ENCODE measurements around the gene ATP2B1. TPM values are rescaled to one million over a fixed set of nuclear protein-coding genes. Genes with fewer than 3 reads are reported as not detected.
"Not testable (repeated sequence)": the region's sequence is repeated elsewhere in the genome, so short reads cannot be mapped to it uniquely, and the experiment has no call there.

ATP2B1 gene
- total RNA-seq, 1 donor from 2014 or later, result 48.9 TPM

- H3K9ac ChIP-seq (ENCODE audit: low read length), result no peak overlapping the region
- peaks cover 62% of the 10 kb centered on the region for H4K20me1 ChIP-seq (ENCODE audit: insufficient read depth, low read length)
- peaks cover 99% of the 10 kb centered on the region for H3K79me2 ChIP-seq (ENCODE audit: insufficient read depth, low read length)
- no peak overlapping the region for H3K27ac Mint-ChIP-seq (ENCODE audit: unreplicated experiment)
- H3K27me3 ChIP-seq (ENCODE audit: insufficient read depth, low read length), result no peaks in the 10 kb centered on the region
- no peaks in the 10 kb centered on the region for H3K9me3 Mint-ChIP-seq (ENCODE audit: unreplicated experiment)
- no peaks in the 10 kb centered on the region for H3K27me3 Mint-ChIP-seq (ENCODE audit: low read depth, unreplicated experiment)
- H3K36me3 Mint-ChIP-seq (ENCODE audit: low read depth, unreplicated experiment), result no peaks in the 10 kb centered on the region
- no peak overlapping the region for H3K27ac ChIP-seq (ENCODE audit: low read depth, low read length)
- peaks cover 3% of the 10 kb centered on the region for H3K4me1 ChIP-seq (ENCODE audit: insufficient read depth, low read length)
- DNase-seq (ENCODE audit: low read depth) (peak; percentile 27), FAIRE-seq (no peak)
- TF ChIP-seq, protein P1, sequence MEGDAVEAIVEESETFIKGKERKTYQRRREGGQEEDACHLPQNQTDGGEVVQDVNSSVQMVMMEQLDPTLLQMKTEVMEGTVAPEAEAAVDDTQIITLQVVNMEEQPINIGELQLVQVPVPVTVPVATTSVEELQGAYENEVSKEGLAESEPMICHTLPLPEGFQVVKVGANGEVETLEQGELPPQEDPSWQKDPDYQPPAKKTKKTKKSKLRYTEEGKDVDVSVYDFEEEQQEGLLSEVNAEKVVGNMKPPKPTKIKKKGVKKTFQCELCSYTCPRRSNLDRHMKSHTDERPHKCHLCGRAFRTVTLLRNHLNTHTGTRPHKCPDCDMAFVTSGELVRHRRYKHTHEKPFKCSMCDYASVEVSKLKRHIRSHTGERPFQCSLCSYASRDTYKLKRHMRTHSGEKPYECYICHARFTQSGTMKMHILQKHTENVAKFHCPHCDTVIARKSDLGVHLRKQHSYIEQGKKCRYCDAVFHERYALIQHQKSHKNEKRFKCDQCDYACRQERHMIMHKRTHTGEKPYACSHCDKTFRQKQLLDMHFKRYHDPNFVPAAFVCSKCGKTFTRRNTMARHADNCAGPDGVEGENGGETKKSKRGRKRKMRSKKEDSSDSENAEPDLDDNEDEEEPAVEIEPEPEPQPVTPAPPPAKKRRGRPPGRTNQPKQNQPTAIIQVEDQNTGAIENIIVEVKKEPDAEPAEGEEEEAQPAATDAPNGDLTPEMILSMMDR (IDR thresholded peaks at IDR 0.05; ENCODE audit: insufficient read depth, low read depth, low read length), result no peak
- no peak for TF ChIP-seq EZH2 (IDR thresholded peaks at IDR 0.05; ENCODE audit: insufficient read depth, low read length)
- peaks cover 18% of the 10 kb centered on the region for H3K4me1 Mint-ChIP-seq (ENCODE audit: low read depth, unreplicated experiment)
- H3K4me3 ChIP-seq (ENCODE audit: insufficient read depth, low read depth, low read length), result no peak overlapping the region
- H3K4me3 Mint-ChIP-seq (ENCODE audit: unreplicated experiment), result no peak overlapping the region
- H3K9me3 ChIP-seq (ENCODE audit: insufficient read depth, low read depth, low read length), result no peaks in the 10 kb centered on the region
- no peaks in the 10 kb centered on the region for H3K36me3 ChIP-seq (ENCODE audit: insufficient read depth, low read length)
- H2AFZ ChIP-seq (ENCODE audit: low read depth, low read length), result no peak overlapping the region
- no peak overlapping the region for H3K4me2 ChIP-seq (ENCODE audit: low read length)
Measured at GRCh38 chr12:89700191-89700810, 8.3 kb downstream of the ATP2B1 start.

GRCh38 chr12:89698607-89699006, 10.0 kb downstream of the ATP2B1 start:
- Mint-ChIP-seq H3K27me3 (ENCODE audit: low read depth, unreplicated experiment) (no peaks in the 10 kb centered on the region), H3K9me3 (ENCODE audit: unreplicated experiment) (no peaks in the 10 kb centered on the region), H3K27ac (ENCODE audit: unreplicated experiment) (no peak overlapping the region), H3K4me1 (ENCODE audit: low read depth, unreplicated experiment) (peaks cover 22% of the 10 kb centered on the region), H3K4me3 (ENCODE audit: unreplicated experiment) (no peak overlapping the region), H3K36me3 (ENCODE audit: low read depth, unreplicated experiment) (no peaks in the 10 kb centered on the region)
- H3K4me2 ChIP-seq (ENCODE audit: low read length), result no peak overlapping the region
- H3K4me1 ChIP-seq (ENCODE audit: insufficient read depth, low read length), result peaks cover 7% of the 10 kb centered on the region
- no peak overlapping the region for H2AFZ ChIP-seq (ENCODE audit: low read depth, low read length)
- no peak overlapping the region for H3K27ac ChIP-seq (ENCODE audit: low read depth, low read length)
- H3K9me3 ChIP-seq (ENCODE audit: insufficient read depth, low read depth, low read length), result no peaks in the 10 kb centered on the region
- no peak overlapping the region for H3K9ac ChIP-seq (ENCODE audit: low read length)
- FAIRE-seq (no peak), DNase-seq (ENCODE audit: low read depth) (no peak)
- H3K79me2 ChIP-seq (ENCODE audit: insufficient read depth, low read length), result peaks cover 99% of the 10 kb centered on the region
- H3K27me3 ChIP-seq (ENCODE audit: insufficient read depth, low read length), result no peaks in the 10 kb centered on the region
- no peaks in the 10 kb centered on the region for H3K36me3 ChIP-seq (ENCODE audit: insufficient read depth, low read length)
- no peak overlapping the region for H3K4me3 ChIP-seq (ENCODE audit: insufficient read depth, low read depth, low read length)
- peaks cover 60% of the 10 kb centered on the region for H4K20me1 ChIP-seq (ENCODE audit: insufficient read depth, low read length)
- no peak for TF ChIP-seq EZH2 (IDR thresholded peaks at IDR 0.05; ENCODE audit: insufficient read depth, low read length)
- TF ChIP-seq, protein P1 (IDR thresholded peaks at IDR 0.05; ENCODE audit: insufficient read depth, low read depth, low read length), result no peak

DNA sequence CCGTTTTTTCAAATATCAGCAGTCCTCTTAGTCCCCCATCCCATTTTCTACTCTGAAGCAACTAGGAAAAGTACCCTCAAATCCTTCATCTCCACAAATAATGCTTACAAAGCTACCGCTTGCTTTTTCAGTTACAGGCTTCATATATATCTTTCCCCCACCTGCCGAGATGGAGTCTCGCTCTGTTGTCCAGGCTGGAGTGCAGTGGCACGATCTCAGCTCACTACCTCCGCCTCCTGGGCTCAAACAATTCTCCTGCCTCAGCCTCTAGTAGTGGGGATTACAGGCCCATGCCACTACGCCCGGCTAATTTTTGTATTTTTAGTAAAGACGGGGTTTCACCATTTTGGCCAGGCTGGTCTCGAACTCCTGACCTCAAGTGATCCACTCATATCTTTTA, 10.9 kb downstream of the ATP2B1 start:
- not testable (repeated sequence) for H3K4me3 ChIP-seq (ENCODE audit: insufficient read depth, low read depth, low read length); DNase-seq (ENCODE audit: low read depth); H3K27ac ChIP-seq (ENCODE audit: low read depth, low read length); H3K9me3 Mint-ChIP-seq (ENCODE audit: unreplicated experiment); H3K36me3 ChIP-seq (ENCODE audit: insufficient read depth, low read length); H2AFZ ChIP-seq (ENCODE audit: low read depth, low read length); FAIRE-seq; H3K27me3 Mint-ChIP-seq (ENCODE audit: low read depth, unreplicated experiment); H3K4me1 ChIP-seq (ENCODE audit: insufficient read depth, low read length); H3K9me3 ChIP-seq (ENCODE audit: insufficient read depth, low read depth, low read length); H3K4me3 Mint-ChIP-seq (ENCODE audit: unreplicated experiment); H3K27ac Mint-ChIP-seq (ENCODE audit: unreplicated experiment); H3K9ac ChIP-seq (ENCODE audit: low read length); H3K4me2 ChIP-seq (ENCODE audit: low read length); H3K27me3 ChIP-seq (ENCODE audit: insufficient read depth, low read length); H3K36me3 Mint-ChIP-seq (ENCODE audit: low read depth, unreplicated experiment)
- Histone ChIP-seq H3K79me2 (ENCODE audit: insufficient read depth, low read length) (peaks cover 99% of the 10 kb centered on the region), H4K20me1 (ENCODE audit: insufficient read depth, low read length) (peaks cover 54% of the 10 kb centered on the region)
- peaks cover 27% of the 10 kb centered on the region for H3K4me1 Mint-ChIP-seq (ENCODE audit: low read depth, unreplicated experiment)
